ENCODE data around the gene LBR. TPM values are rescaled to one million over a fixed set of nuclear protein-coding genes. Genes with fewer than 3 reads are reported as not detected.

LBR gene
- total RNA-seq, 2 donors from 2014 or later: 39.1 to 51.7 TPM

DNA sequence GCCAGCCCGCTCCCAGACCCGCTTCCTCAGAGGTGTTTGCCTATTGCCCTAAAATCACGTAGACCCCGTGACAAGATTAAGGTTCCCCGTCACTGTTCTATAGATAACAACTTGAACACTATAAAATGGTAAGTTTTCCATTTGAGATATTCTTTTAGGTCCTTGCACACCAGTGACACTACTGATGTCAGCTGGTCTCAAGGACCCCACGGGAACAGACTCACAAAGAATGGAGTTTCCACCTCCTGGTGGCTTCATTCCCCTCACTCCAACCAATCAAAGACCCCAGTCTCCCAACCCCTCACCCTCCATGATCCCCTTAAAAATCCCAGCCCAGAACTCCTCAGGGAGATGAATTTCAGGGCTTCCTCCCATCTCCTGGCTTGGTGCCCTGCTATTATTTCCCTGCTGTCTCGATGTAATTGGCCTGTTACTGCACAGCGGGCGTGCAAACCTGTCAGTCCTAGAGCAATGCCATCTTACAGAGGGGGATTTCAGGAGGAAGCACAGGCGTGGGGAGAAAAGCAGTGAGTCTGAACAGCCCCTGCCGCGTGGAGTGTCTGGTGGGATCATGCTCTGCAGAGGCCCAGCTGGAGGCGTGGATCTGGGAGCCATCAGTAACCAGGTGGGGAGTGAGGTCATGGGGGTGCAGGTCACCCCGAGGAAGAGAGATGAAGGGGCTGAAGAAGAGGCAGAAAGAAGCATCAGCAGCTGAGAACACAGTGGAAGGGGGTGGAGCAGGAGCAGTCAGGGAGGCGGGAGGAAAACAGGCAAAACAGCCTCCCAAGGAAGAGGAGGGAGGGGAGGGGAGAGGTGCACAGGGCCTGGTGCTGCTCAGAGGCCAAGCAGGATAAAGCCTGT, 35.1 kb upstream of the LBR start:
- Histone ChIP-seq H3K27ac (no peak overlapping the region), H3K4me1 (ENCODE audit: control insufficient read depth in 1 of 2, low read depth in 2 of 2) (peaks cover 0 to 7% of the 10 kb centered on the region in 2 donors), H3K9me3 (no peaks in the 10 kb centered on the region), H3K36me3 (no peaks in the 10 kb centered on the region), H3K4me3 (no peak overlapping the region), H3K27me3 (replicated peaks; ENCODE audit: insufficient read depth) (no peaks in the 10 kb centered on the region)
- no peak for ATAC-seq (ENCODE audit: insufficient number of reproducible peaks, low FRiP score, low read depth)
- TF ChIP-seq CTCF (IDR thresholded peaks at IDR 0.05): no peak
- DNase-seq (ENCODE audit: low spot score): no peak

GRCh38 chr1:225462429-225462713, 34.5 kb upstream of the LBR start:
- Histone ChIP-seq H3K4me1 (ENCODE audit: control insufficient read depth in 1 of 2, low read depth in 2 of 2) (peaks cover 0 to 7% of the 10 kb centered on the region in 2 donors), H3K27ac (no peak overlapping the region)
- DNase-seq (ENCODE audit: low spot score): no peak

GRCh38 chr1:225461533-225462428, 33.9 kb upstream of the LBR start:
- Histone ChIP-seq H3K9me3 (no peaks in the 10 kb centered on the region), H3K36me3 (no peaks in the 10 kb centered on the region), H3K4me1 (ENCODE audit: control insufficient read depth in 1 of 2, low read depth in 2 of 2) (peaks cover 0 to 7% of the 10 kb centered on the region in 2 donors), H3K4me3 (no peak overlapping the region), H3K27ac (no peak overlapping the region), H3K27me3 (replicated peaks; ENCODE audit: insufficient read depth) (no peaks in the 10 kb centered on the region)
- TF ChIP-seq CTCF (IDR thresholded peaks at IDR 0.05): no peak
- ATAC-seq (ENCODE audit: insufficient number of reproducible peaks, low FRiP score, low read depth) (no peak), DNase-seq (ENCODE audit: low spot score) (no peak)

More at GRCh38 chr1:225462429-225462713, 34.5 kb upstream of the LBR start:
- Histone ChIP-seq H3K4me3 (no peak overlapping the region), H3K36me3 (no peaks in the 10 kb centered on the region), H3K9me3 (no peaks in the 10 kb centered on the region), H3K27me3 (replicated peaks; ENCODE audit: insufficient read depth) (no peaks in the 10 kb centered on the region)
- no peak for TF ChIP-seq CTCF (IDR thresholded peaks at IDR 0.05)
- no peak for ATAC-seq (ENCODE audit: insufficient number of reproducible peaks, low FRiP score, low read depth)

GRCh38 chr1:225460737-225461532, 33.1 kb upstream of the LBR start:
- DNase-seq (ENCODE audit: low spot score) (no peak), ATAC-seq (ENCODE audit: insufficient number of reproducible peaks, low FRiP score, low read depth) (no peak)
- Histone ChIP-seq H3K4me3 (no peak overlapping the region), H3K36me3 (no peaks in the 10 kb centered on the region), H3K27me3 (replicated peaks; ENCODE audit: insufficient read depth) (no peaks in the 10 kb centered on the region), H3K4me1 (ENCODE audit: control insufficient read depth in 1 of 2, low read depth in 2 of 2) (peaks cover 0 to 7% of the 10 kb centered on the region in 2 donors), H3K9me3 (no peaks in the 10 kb centered on the region), H3K27ac (no peak overlapping the region)
- TF ChIP-seq CTCF (IDR thresholded peaks at IDR 0.05): no peak

Data from thoracic aorta (tissue), 2 donors.